HepG2 (cell line): ENCODE data around the gene CNTD1. TPM values are rescaled to one million over a fixed set of nuclear protein-coding genes. Genes with fewer than 3 reads are reported as not detected.

Experiments
- ADNP ChIP-seq: sonication (generic); formaldehyde crosslinking; IDR thresholded peaks from 2 replicates; pipeline ENCODE4 v1.4.0; 2020; ENCODE audit warnings: missing genetic modification reagents
- ASH2L ChIP-seq: fragments of 300-600, 200-600 bp; sonication (generic); IDR thresholded peaks from 2 replicates; pipeline ENCODE4 v1.7.0; 2017; ENCODE audit warnings: low read depth, mild to moderate bottlenecking, moderate library complexity, mixed read lengths, low read length; ENCODE audit not compliant: insufficient read length
- CCDC6 ChIP-seq: sonication (generic); formaldehyde crosslinking; IDR thresholded peaks from 2 replicates; pipeline ENCODE4 v1.8.1; 2022; ENCODE audit warnings: mild to moderate bottlenecking, missing genetic modification reagents, moderate library complexity
- CENPX ChIP-seq: sonication (generic); formaldehyde crosslinking; IDR thresholded peaks from 2 replicates; pipeline ENCODE4 v1.9.0; 2021; ENCODE audit warnings: mild to moderate bottlenecking, missing genetic modification reagents, moderate library complexity
- CREB1 ChIP-seq, 2 experiments: fragments of 450-650 bp in 1 of 2; IDR thresholded peaks; 2 replicates each; pipeline ENCODE4 v1.6.1; 2016 to 2017; ENCODE audit warnings: control low read depth in 1 of 2, mild to moderate bottlenecking in 1 of 2, missing compliant biosample characterization in 1 of 2, missing genetic modification characterization in 1 of 2
- HMG20A ChIP-seq: IDR thresholded peaks from 2 replicates; pipeline ENCODE4 v1.6.1; 2016; ENCODE audit warnings: borderline replicate concordance
- HMG20B ChIP-seq: conservative IDR thresholded peaks from 2 replicates; pipeline ENCODE4 v1.6.1; 2016; ENCODE audit warnings: missing genetic modification reagents, missing compliant biosample characterization
- KDM6A ChIP-seq: IDR thresholded peaks from 2 replicates; pipeline ENCODE4 v1.6.1; 2016; ENCODE audit warnings: low read depth
- KLF12 ChIP-seq: sonication (generic); formaldehyde crosslinking; IDR thresholded peaks from 2 replicates; pipeline ENCODE4 v1.4.0; 2020; ENCODE audit warnings: missing genetic modification reagents, borderline replicate concordance
- MIER3 ChIP-seq: IDR thresholded peaks from 2 replicates; pipeline ENCODE4 v1.6.1; 2016; ENCODE audit warnings: missing compliant biosample characterization, borderline replicate concordance
- NFRKB ChIP-seq: fragments of 450-650 bp; IDR thresholded peaks from 2 replicates; pipeline ENCODE4 v1.6.1; 2017
- SIN3B ChIP-seq: fragments of 150-350 bp; IDR thresholded peaks from 2 replicates; pipeline ENCODE4 v1.6.1; 2014; ENCODE audit warnings: low read length
- SOX5 ChIP-seq: IDR thresholded peaks from 2 replicates; pipeline ENCODE4 v1.6.1; 2016; ENCODE audit warnings: borderline replicate concordance
- ZC3H4 ChIP-seq: sonication (generic); formaldehyde crosslinking; IDR thresholded peaks from 2 replicates; pipeline ENCODE4 v1.4.0; 2020; ENCODE audit warnings: missing genetic modification reagents, borderline replicate concordance
- ZNF441 ChIP-seq: sonication (generic); formaldehyde crosslinking; IDR thresholded peaks from 2 replicates; pipeline ENCODE4 v1.7.0; 2021; ENCODE audit warnings: missing genetic modification reagents, borderline replicate concordance
- ZNF746 ChIP-seq: sonication (generic); formaldehyde crosslinking; IDR thresholded peaks from 2 replicates; pipeline ENCODE4 v1.8.0; 2022; ENCODE audit warnings: mild to moderate bottlenecking, missing genetic modification reagents
- ZNF816 ChIP-seq: sonication (generic); formaldehyde crosslinking; IDR thresholded peaks from 2 replicates; pipeline ENCODE4 v1.8.0; 2022; ENCODE audit warnings: missing genetic modification reagents, mild to moderate bottlenecking, borderline replicate concordance
- ZSCAN12 ChIP-seq: sonication (generic); formaldehyde crosslinking; IDR thresholded peaks from 2 replicates; pipeline ENCODE4 v1.9.0; 2021; ENCODE audit warnings: mild to moderate bottlenecking, missing genetic modification reagents
- polyA plus RNA-seq, 8 experiments: library from polyadenylated mRNA; depleted of rRNA in 3 of 8; stranded (reverse) in 7 of 8; unstranded in 1 of 8; fragments of >200 nt; fragmentation: Illumina TruSeq in 4 of 8; extraction: Trizol in 4 of 8; gene quantifications; 2 replicates each; pipeline versions ENCODE4 v1.2.1 to v1.2.3, GENCODE V29; 2011 to 2016; ENCODE audit warnings: low read depth in 4 of 8, missing spikeins in 1 of 8, mixed read lengths in 1 of 8; ENCODE audit not compliant: insufficient read depth in 1 of 8
- total RNA-seq, 5 experiments: library from RNA; depleted of rRNA; stranded (reverse); fragments of >200 nt; fragmentation: Illumina TruSeq; extraction: Trizol; gene quantifications; 2 replicates each; pipeline ENCODE4 v1.2.3, GENCODE V29; 2016; ENCODE audit warnings: low read depth in 1 of 5
- TF ChIP-seq, protein P1 (sequence below): sonication (generic); formaldehyde crosslinking; IDR thresholded peaks from 2 replicates; pipeline ENCODE4 v1.5.1; 2020; ENCODE audit warnings: mild to moderate bottlenecking, moderate library complexity, missing genetic modification reagents
- TF ChIP-seq, protein P2 (sequence below): sonication (generic); formaldehyde crosslinking; IDR thresholded peaks from 2 replicates; pipeline ENCODE4 v1.8.1; 2022; ENCODE audit warnings: mild to moderate bottlenecking, missing genetic modification reagents
- TF ChIP-seq, protein P3 (sequence below): sonication (generic); formaldehyde crosslinking; IDR thresholded peaks from 2 replicates; pipeline ENCODE4 v1.4.0; 2020; ENCODE audit warnings: missing genetic modification reagents, borderline replicate concordance
- TF ChIP-seq, protein P4 (sequence below): sonication (generic); formaldehyde crosslinking; IDR thresholded peaks from 2 replicates; pipeline ENCODE4 v1.4.0; 2020; ENCODE audit warnings: missing genetic modification reagents, borderline replicate concordance

CNTD1 gene
- total and polyA plus RNA-seq, 2 of the 13 experiments (the other 11 are each of a cell fraction or from before 2014, with no cell fraction given) = 0.11 to 0.15 TPM

DNA sequence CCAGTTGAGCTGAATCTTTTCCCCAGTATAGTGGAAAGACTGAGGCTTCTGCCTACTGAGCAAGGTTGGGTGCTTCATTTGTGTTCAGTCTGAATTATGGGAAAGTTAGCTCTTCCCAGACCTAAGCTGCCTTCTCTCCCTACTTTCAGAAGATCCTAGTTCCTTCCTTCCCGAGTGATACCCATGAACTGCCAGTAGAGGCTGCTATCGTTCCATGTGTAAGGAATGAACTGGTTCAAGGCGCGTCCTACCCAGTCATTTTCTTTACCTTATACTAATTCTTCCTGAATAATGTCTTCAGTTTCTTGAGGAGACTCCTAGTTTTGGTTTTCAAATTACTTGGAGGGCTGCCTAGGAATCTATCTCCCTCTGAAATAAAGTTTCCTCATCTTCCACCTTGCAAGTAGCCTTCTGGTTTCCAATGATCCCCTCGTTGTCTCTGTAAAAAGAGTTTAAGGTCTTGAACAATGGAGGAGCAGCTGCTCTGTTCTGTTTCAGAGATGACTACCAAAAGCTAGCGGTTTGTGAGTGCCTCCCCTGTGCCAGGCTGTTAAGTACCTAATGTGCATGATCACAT is 44.8 kb downstream of the CNTD1 start (continued):
- TF ChIP-seq, protein P1, sequence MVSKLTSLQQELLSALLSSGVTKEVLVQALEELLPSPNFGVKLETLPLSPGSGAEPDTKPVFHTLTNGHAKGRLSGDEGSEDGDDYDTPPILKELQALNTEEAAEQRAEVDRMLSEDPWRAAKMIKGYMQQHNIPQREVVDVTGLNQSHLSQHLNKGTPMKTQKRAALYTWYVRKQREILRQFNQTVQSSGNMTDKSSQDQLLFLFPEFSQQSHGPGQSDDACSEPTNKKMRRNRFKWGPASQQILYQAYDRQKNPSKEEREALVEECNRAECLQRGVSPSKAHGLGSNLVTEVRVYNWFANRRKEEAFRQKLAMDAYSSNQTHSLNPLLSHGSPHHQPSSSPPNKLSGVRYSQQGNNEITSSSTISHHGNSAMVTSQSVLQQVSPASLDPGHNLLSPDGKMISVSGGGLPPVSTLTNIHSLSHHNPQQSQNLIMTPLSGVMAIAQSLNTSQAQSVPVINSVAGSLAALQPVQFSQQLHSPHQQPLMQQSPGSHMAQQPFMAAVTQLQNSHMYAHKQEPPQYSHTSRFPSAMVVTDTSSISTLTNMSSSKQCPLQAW = peak; percentile 77
- TF ChIP-seq, protein P2, sequence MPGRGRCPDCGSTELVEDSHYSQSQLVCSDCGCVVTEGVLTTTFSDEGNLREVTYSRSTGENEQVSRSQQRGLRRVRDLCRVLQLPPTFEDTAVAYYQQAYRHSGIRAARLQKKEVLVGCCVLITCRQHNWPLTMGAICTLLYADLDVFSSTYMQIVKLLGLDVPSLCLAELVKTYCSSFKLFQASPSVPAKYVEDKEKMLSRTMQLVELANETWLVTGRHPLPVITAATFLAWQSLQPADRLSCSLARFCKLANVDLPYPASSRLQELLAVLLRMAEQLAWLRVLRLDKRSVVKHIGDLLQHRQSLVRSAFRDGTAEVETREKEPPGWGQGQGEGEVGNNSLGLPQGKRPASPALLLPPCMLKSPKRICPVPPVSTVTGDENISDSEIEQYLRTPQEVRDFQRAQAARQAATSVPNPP (CRISPR knock-in tag) = no peak
- peak; percentile 24; the same call in 1 of the 2 replicates for TF ChIP-seq SOX5
- TF ChIP-seq ADNP (CRISPR knock-in tag) = no peak
- TF ChIP-seq, protein P3, sequence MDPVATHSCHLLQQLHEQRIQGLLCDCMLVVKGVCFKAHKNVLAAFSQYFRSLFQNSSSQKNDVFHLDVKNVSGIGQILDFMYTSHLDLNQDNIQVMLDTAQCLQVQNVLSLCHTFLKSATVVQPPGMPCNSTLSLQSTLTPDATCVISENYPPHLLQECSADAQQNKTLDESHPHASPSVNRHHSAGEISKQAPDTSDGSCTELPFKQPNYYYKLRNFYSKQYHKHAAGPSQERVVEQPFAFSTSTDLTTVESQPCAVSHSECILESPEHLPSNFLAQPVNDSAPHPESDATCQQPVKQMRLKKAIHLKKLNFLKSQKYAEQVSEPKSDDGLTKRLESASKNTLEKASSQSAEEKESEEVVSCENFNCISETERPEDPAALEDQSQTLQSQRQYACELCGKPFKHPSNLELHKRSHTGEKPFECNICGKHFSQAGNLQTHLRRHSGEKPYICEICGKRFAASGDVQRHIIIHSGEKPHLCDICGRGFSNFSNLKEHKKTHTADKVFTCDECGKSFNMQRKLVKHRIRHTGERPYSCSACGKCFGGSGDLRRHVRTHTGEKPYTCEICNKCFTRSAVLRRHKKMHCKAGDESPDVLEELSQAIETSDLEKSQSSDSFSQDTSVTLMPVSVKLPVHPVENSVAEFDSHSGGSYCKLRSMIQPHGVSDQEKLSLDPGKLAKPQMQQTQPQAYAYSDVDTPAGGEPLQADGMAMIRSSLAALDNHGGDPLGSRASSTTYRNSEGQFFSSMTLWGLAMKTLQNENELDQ (CRISPR knock-in tag) = no peak
- no peak for TF ChIP-seq NFRKB
- no peak for TF ChIP-seq ZNF746 (CRISPR knock-in tag)
- TF ChIP-seq ZNF441 = no peak
- no peak for TF ChIP-seq CREB1 (IDR thresholded peaks at IDR 0.05)
- no peak for TF ChIP-seq CREB1 (CRISPR knock-in tag; IDR thresholded peaks at IDR 0.05)
- no peak for TF ChIP-seq HMG20A (CRISPR knock-in tag)
- no peak for TF ChIP-seq ZC3H4 (CRISPR knock-in tag)
- TF ChIP-seq HMG20B = no peak
- TF ChIP-seq ZSCAN12 (CRISPR knock-in tag) = no peak
- TF ChIP-seq, protein P4, sequence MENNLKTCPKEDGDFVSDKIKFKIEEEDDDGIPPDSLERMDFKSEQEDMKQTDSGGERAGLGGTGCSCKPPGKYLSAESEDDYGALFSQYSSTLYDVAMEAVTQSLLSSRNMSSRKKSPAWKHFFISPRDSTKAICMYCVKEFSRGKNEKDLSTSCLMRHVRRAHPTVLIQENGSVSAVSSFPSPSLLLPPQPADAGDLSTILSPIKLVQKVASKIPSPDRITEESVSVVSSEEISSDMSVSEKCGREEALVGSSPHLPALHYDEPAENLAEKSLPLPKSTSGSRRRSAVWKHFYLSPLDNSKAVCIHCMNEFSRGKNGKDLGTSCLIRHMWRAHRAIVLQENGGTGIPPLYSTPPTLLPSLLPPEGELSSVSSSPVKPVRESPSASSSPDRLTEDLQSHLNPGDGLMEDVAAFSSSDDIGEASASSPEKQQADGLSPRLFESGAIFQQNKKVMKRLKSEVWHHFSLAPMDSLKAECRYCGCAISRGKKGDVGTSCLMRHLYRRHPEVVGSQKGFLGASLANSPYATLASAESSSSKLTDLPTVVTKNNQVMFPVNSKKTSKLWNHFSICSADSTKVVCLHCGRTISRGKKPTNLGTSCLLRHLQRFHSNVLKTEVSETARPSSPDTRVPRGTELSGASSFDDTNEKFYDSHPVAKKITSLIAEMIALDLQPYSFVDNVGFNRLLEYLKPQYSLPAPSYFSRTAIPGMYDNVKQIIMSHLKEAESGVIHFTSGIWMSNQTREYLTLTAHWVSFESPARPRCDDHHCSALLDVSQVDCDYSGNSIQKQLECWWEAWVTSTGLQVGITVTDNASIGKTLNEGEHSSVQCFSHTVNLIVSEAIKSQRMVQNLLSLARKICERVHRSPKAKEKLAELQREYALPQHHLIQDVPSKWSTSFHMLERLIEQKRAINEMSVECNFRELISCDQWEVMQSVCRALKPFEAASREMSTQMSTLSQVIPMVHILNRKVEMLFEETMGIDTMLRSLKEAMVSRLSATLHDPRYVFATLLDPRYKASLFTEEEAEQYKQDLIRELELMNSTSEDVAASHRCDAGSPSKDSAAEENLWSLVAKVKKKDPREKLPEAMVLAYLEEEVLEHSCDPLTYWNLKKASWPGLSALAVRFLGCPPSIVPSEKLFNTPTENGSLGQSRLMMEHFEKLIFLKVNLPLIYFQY (CRISPR knock-in tag) = no peak
- no peak for TF ChIP-seq MIER3
- TF ChIP-seq KDM6A (CRISPR knock-in tag) = no peak
- TF ChIP-seq SIN3B = peak; percentile 49; the same call in 1 of the 2 replicates
- TF ChIP-seq KLF12 (CRISPR knock-in tag) = no peak
- no peak for TF ChIP-seq ZNF816
- TF ChIP-seq CENPX (CRISPR knock-in tag) = no peak
- no peak for TF ChIP-seq CCDC6
- no peak for TF ChIP-seq ASH2L
